ENCODE results near the gene MED13L. TPM values are rescaled to one million over a fixed set of nuclear protein-coding genes. Genes with fewer than 3 reads are reported as not detected.
"Not testable (repeated sequence)": the region's sequence is repeated elsewhere in the genome, so short reads cannot be mapped to it uniquely, and the experiment has no call there.

MED13L gene
- total RNA-seq, 1 donor from 2014 or later = 117 TPM

DNA sequence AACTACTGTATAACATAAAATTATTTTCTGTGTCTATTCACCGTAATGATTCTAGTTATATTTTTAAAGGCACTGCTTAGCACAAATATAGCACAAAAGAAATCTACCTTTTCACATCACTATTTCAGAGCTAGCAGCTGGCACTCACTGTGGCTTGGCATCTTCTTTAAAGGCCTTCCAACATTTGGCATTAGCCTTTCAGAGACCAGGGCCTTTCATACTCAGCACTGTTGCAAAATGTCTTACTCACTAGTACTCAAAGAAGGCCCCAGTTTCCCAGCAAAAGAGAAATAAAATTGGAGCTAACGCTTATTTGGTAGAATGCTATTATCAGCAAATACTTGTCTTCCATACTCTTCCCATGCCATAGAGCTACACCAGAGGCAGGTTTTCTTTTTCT lies 238.4 kb downstream of the MED13L start:
- H3K27me3 ChIP-seq = no peaks in the 10 kb centered on the region
- no peak overlapping the region for H3K27ac ChIP-seq
- H3K4me3 ChIP-seq = no peak overlapping the region
- TF ChIP-seq, protein P1, sequence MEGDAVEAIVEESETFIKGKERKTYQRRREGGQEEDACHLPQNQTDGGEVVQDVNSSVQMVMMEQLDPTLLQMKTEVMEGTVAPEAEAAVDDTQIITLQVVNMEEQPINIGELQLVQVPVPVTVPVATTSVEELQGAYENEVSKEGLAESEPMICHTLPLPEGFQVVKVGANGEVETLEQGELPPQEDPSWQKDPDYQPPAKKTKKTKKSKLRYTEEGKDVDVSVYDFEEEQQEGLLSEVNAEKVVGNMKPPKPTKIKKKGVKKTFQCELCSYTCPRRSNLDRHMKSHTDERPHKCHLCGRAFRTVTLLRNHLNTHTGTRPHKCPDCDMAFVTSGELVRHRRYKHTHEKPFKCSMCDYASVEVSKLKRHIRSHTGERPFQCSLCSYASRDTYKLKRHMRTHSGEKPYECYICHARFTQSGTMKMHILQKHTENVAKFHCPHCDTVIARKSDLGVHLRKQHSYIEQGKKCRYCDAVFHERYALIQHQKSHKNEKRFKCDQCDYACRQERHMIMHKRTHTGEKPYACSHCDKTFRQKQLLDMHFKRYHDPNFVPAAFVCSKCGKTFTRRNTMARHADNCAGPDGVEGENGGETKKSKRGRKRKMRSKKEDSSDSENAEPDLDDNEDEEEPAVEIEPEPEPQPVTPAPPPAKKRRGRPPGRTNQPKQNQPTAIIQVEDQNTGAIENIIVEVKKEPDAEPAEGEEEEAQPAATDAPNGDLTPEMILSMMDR (IDR thresholded peaks at IDR 0.05) = no peak
- no peaks in the 10 kb centered on the region for H3K9me3 ChIP-seq
- intact Hi-C loops (cut with DNase I) = no loop called here
- DNase-seq (ENCODE audit: low spot score in 2 of 2) = no peak
- no peaks in the 10 kb centered on the region for H3K36me3 ChIP-seq
- H3K4me1 ChIP-seq = peaks cover 3% of the 10 kb centered on the region in 2 donors

DNA sequence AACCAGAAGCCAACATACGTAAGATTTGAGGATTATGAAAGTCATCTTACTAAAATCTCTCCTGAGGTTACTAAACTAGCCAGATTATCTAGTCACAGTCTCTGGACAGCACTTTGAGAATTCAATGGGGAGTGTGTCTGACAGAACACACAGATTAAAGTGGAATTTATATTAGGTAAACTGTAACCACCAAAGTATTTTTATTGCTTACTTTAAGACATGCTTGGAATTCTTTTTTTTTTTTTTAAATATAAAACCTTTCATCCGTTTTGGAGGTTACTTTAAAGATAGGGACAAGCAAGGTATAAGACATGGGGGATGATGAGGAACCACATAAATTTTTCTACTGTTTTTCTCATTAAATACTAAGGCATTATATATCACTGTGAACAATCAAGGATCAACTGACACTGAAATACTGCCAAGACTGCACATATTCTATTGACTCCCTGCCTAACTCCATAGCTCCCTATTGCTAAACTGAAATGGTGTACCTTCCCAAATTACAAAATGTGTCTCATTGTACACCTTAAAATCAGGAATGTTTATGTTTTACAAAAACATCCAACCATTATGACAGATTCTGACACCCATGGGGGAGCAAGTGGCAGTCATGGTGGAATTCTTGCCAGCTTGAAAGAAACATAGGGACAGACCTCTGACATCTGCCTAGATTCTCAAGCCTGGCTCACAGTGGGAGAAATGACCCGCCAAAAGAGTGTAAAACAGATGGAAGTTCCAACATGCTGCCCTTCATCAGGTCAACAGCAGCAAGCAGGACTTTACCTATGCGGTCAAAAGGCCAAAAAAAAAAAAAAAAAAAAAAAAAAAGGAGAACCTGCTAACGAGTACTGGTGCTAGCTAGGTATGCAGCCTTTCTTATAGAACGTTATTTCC lies 239.3 kb downstream of the MED13L start:
- Histone ChIP-seq H3K27me3 (no peaks in the 10 kb centered on the region), H3K27ac (no peak overlapping the region), H3K9me3 (no peaks in the 10 kb centered on the region), H3K4me1 (peaks cover 0 to 3% of the 10 kb centered on the region in 2 donors), H3K4me3 (no peak overlapping the region), H3K36me3 (no peaks in the 10 kb centered on the region)
- TF ChIP-seq, protein P1 (IDR thresholded peaks at IDR 0.05) = no peak
- DNase-seq (ENCODE audit: low spot score in 2 of 2) = no peak
- intact Hi-C loops (cut with DNase I) = no loop called here

DNA sequence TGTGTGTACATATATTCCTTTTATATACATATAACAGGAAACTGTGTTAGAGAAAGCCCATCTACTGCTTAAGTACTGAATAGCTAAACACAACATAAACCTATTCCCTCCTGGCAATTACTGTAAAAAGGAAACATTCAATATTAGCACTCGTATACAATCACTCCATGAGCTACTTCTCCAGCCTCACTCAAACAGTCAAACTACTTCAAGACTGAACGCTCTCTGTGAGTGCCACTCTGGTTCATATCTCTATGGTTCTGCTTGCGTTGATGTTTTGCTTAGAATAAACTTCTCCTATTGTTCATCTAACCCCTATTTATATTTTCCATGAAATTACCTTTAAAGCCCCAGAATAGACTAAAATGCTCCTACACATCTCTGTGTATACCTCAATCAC lies 243.7 kb downstream of the MED13L start:
- Histone ChIP-seq H3K4me1 (no peaks in the 10 kb centered on the region), H3K9me3 (peaks cover 0 to 7% of the 10 kb centered on the region in 2 donors), H3K4me3 (no peak overlapping the region), H3K27ac (no peak overlapping the region), H3K27me3 (no peaks in the 10 kb centered on the region), H3K36me3 (no peaks in the 10 kb centered on the region)
- DNase-seq (ENCODE audit: low spot score in 2 of 2) = no peak
- TF ChIP-seq, protein P1 (IDR thresholded peaks at IDR 0.05) = no peak
- intact Hi-C loops (cut with DNase I) = no loop called here

GRCh38 chr12:116031624-116032023 lies 245.9 kb downstream of the MED13L start:
- DNase-seq (ENCODE audit: low spot score in 2 of 2); H3K4me1 ChIP-seq; H3K4me3 ChIP-seq; H3K9me3 ChIP-seq; H3K36me3 ChIP-seq; H3K27me3 ChIP-seq; H3K27ac ChIP-seq; intact Hi-C loops (cut with DNase I): not testable (repeated sequence)

DNA sequence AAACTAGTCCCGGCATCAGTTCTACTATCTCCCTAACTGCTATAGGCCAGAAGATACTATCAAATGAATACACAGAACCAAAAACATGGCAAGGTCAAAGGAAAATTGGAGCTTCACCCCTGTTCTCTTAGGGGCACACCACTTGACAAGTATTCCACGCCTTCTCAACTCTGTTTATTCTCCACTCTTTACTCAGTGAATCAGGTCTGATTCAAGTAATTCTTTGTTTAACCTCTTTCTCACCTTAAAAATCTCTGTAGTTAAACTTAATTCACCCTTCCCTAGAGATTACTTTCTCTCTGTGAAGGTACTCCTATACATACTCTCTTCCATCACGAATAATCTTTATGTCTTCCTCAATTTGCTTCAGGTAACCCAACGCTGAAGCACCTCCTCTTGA lies 248.9 kb downstream of the MED13L start:
- Histone ChIP-seq H3K4me1 (no peaks in the 10 kb centered on the region), H3K27ac (no peak overlapping the region), H3K27me3 (no peaks in the 10 kb centered on the region), H3K9me3 (peaks cover 0 to 7% of the 10 kb centered on the region in 2 donors), H3K36me3 (no peaks in the 10 kb centered on the region), H3K4me3 (no peak overlapping the region)
- DNase-seq (ENCODE audit: low spot score in 2 of 2) = no peak
- intact Hi-C loops (cut with DNase I) = no loop called here
- TF ChIP-seq, protein P1 (IDR thresholded peaks at IDR 0.05) = no peak

- Histone ChIP-seq H3K27ac (no peak overlapping the region), H3K4me1 (no peaks in the 10 kb centered on the region), H3K27me3 (no peaks in the 10 kb centered on the region), H3K9me3 (peaks cover 0 to 7% of the 10 kb centered on the region in 2 donors), H3K4me3 (no peak overlapping the region), H3K36me3 (no peaks in the 10 kb centered on the region)
- no peak for DNase-seq (ENCODE audit: low spot score in 2 of 2)
- intact Hi-C loops (cut with DNase I) = no loop called here
- TF ChIP-seq, protein P1 (IDR thresholded peaks at IDR 0.05) = no peak
Observed at GRCh38 chr12:116027551-116027821, 250.0 kb downstream of the MED13L start.

Measured in ascending aorta (tissue), 2 donors.